Spleen (tissue), 11 donors: ENCODE results near the gene WFDC10A. TPM values are rescaled to one million over a fixed set of nuclear protein-coding genes. Genes with fewer than 3 reads are reported as not detected.

Source experiments
- DNase-seq: peaks from one replicate; pipeline ENCODE4 v3.0.0-alpha.2; 2020
- H3K27ac ChIP-seq, 8 donors: fragments of 200-600 bp; sonication (generic) in 7 of 8; 1 replicate in 4 of 8; 2 replicates in 4 of 8; pipeline versions ENCODE4 v1.5.0 to v1.8.0; 2016 to 2021; ENCODE audit warnings: inconsistent platforms in 4 of 8, mild to moderate bottlenecking in 4 of 8, moderate library complexity in 1 of 8
- H3K27me3 ChIP-seq, 7 donors: fragments of 200-600 bp; sonication (generic) in 6 of 7; replicated peaks in 1 of 7; 1 replicate in 4 of 7; 2 replicates in 3 of 7; pipeline versions ENCODE4 v1.5.0 to v1.8.0; 2016 to 2021; ENCODE audit warnings: inconsistent platforms in 3 of 7, mild to moderate bottlenecking in 1 of 7
- H3K36me3 ChIP-seq, 6 donors: fragments of 200-600 bp; sonication (generic) in 5 of 6; 1 replicate in 4 of 6; 2 replicates in 2 of 6; pipeline versions ENCODE4 v1.5.0 to v1.8.0; 2016 to 2021; ENCODE audit warnings: inconsistent platforms in 2 of 6
- H3K4me1 ChIP-seq, 6 donors: fragments of 200-600 bp; sonication (generic) in 5 of 6; 1 replicate in 3 of 6; 2 replicates in 3 of 6; pipeline versions ENCODE4 v1.5.0 to v1.8.0; 2016 to 2021; ENCODE audit warnings: inconsistent platforms in 3 of 6
- H3K4me3 ChIP-seq, 8 donors: fragments of 200-600 bp; sonication (generic) in 7 of 8; 1 replicate in 4 of 8; 2 replicates in 4 of 8; pipeline versions ENCODE4 v1.5.0 to v1.8.0; 2016 to 2021; ENCODE audit warnings: inconsistent platforms in 4 of 8, mild to moderate bottlenecking in 4 of 8, moderate library complexity in 2 of 8
- H3K9me3 ChIP-seq, 8 donors: fragments of 200-600 bp; sonication (generic) in 7 of 8; 1 replicate in 4 of 8; 2 replicates in 4 of 8; pipeline versions ENCODE4 v1.5.0 to v1.8.0; 2016 to 2021; ENCODE audit warnings: inconsistent platforms in 4 of 8
- POLR2A ChIP-seq, 3 donors: fragments of 450-650 bp; IDR thresholded peaks; one replicate each; pipeline ENCODE4 v1.5.1; 2017; ENCODE audit warnings: antibody characterized with exemption in 3 of 3, mild to moderate bottlenecking in 1 of 3
- POLR2AphosphoS5 ChIP-seq, 3 donors: sonication (generic); formaldehyde crosslinking; IDR thresholded peaks; one replicate each; pipeline ENCODE4 v1.5.1; 2017; ENCODE audit warnings: antibody characterized with exemption in 3 of 3
- WGBS, 5 donors: extraction: QIAGEN DNeasy Blood & Tissue Kit in 3 of 5; methylation state at CpG; one replicate each; pipeline versions ENCODE4 v1.1.5 to v1.1.7; 2013 to 2018; 5-methylcytosine and 5-hydroxymethylcytosine counted together
- intact Hi-C: fragments of 100-400 bp; cut with DNase I; formaldehyde crosslinking; loops from one replicate; pipeline ENCODE4 v1.15.0; 2023; ENCODE audit warnings: low total_unique reads
- polyA plus RNA-seq, 3 donors: library from polyadenylated mRNA; stranded (reverse); fragments of 200-250 nt; gene quantifications; one replicate each; pipeline ENCODE4 v1.2.1, GENCODE V29; 2013
- total RNA-seq, 7 donors: library from RNA; depleted of rRNA in 3 of 7; stranded (reverse); fragments of >200 nt in 3 of 7; fragmentation: NEBNext Ultra II Directional in 4 of 7; extraction: Animal tissue kit (Norgen Biotek cat#: 25700) in 4 of 7; gene quantifications; one replicate each; pipeline versions ENCODE4 v1.1.0 to v1.2.1, GENCODE V29; 2016 to 2021
- TF ChIP-seq, protein P1 (sequence below), 11 experiments: fragments of 200-600 bp in 7 of 11; fragments of 450-650 bp in 4 of 11; sonication (generic) in 4 of 11; IDR thresholded peaks in 8 of 11; conservative IDR thresholded peaks in 3 of 11; 1 replicate in 7 of 11; 2 replicates in 4 of 11; pipeline versions ENCODE4 v1.4.0 to v1.8.0; 2016 to 2021; ENCODE audit warnings: antibody characterized with exemption in 11 of 11, inconsistent platforms in 4 of 11, mild to moderate bottlenecking in 1 of 11
- donor health status: healthy with polysubstance abuse.
- donor health status: DM: no; HTN: no; CAD: no; lungs with moderate emphysema.
- donor health status: DM: no; HTN: no; CAD: no.
- donor health status: Bipolar disorder and iron deficiency.
- donor health status: healthy.
- donor health status: DM: no; HTN: no; CAD: no.
- donor health status: DM: yes; HTN: yes; CAD: no.

The WFDC10A gene
- total and polyA plus RNA-seq, 10 donors = not detected

GRCh38 chr20:45595235-45595634 lies 34.3 kb upstream of the WFDC10A start:
- WGBS, 5 donors = 0 to 81% (median 32%) methylated on average over 1 of the region's 1 CpG
- no peak overlapping the region for H3K4me3 ChIP-seq

DNA sequence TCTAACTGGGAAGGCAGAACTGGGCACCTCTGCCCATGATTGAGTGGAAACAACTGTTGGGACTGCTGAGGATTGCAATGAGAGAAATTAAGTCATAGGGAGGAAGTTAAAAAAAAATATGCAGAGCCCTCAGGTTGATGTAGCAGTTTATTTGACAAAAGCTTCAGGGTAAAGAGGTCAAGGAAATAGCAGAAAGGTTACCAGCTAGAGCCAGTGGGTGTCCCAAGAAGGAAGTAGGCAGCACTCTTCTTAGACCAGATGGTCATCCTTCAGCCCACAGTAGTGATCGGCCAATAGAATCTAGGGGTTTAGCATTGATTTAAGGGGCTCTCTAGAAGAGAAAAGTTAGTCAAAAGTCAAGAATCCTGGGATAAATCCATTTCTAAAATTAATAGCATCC lies 21.7 kb upstream of the WFDC10A start:
- peaks cover 0 to 28% (median 21%) of the 10 kb centered on the region in 8 donors for H3K9me3 ChIP-seq
- intact Hi-C loops = no loop called here
- H3K4me1 ChIP-seq = no peaks in the 10 kb centered on the region
- H3K36me3 ChIP-seq = no peaks in the 10 kb centered on the region
- 83 to 100% (median 89%) methylated on average over 1 of the region's 1 CpG for WGBS, 5 donors
- H3K4me3 ChIP-seq = no peak overlapping the region
- H3K27ac ChIP-seq = no peak overlapping the region
- no peak for TF ChIP-seq POLR2AphosphoS5 (IDR thresholded peaks at IDR 0.05)
- no peak for TF ChIP-seq POLR2A (IDR thresholded peaks at IDR 0.05)
- TF ChIP-seq, protein P1, sequence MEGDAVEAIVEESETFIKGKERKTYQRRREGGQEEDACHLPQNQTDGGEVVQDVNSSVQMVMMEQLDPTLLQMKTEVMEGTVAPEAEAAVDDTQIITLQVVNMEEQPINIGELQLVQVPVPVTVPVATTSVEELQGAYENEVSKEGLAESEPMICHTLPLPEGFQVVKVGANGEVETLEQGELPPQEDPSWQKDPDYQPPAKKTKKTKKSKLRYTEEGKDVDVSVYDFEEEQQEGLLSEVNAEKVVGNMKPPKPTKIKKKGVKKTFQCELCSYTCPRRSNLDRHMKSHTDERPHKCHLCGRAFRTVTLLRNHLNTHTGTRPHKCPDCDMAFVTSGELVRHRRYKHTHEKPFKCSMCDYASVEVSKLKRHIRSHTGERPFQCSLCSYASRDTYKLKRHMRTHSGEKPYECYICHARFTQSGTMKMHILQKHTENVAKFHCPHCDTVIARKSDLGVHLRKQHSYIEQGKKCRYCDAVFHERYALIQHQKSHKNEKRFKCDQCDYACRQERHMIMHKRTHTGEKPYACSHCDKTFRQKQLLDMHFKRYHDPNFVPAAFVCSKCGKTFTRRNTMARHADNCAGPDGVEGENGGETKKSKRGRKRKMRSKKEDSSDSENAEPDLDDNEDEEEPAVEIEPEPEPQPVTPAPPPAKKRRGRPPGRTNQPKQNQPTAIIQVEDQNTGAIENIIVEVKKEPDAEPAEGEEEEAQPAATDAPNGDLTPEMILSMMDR (IDR thresholded peaks at IDR 0.05 in 8 of 11, conservative IDR thresholded peaks at IDR 0.05 in 3 of 11) = no peak
- no peak for DNase-seq
- peaks cover 0 to 29% (median 0%) of the 10 kb centered on the region in 7 donors for H3K27me3 ChIP-seq

More at GRCh38 chr20:45595235-45595634, 34.3 kb upstream of the WFDC10A start:
- DNase-seq = no peak
- Histone ChIP-seq H3K27me3 (peaks cover 0 to 49% (median 0%) of the 10 kb centered on the region in 7 donors), H3K36me3 (no peaks in the 10 kb centered on the region), H3K27ac (no peak overlapping the region), H3K9me3 (no peaks in the 10 kb centered on the region), H3K4me1 (no peaks in the 10 kb centered on the region)
- TF ChIP-seq POLR2A (IDR thresholded peaks at IDR 0.05) (no peak), POLR2AphosphoS5 (IDR thresholded peaks at IDR 0.05) (no peak)
- TF ChIP-seq, protein P1 (IDR thresholded peaks at IDR 0.05 in 8 of 11, conservative IDR thresholded peaks at IDR 0.05 in 3 of 11) = no peak
- intact Hi-C loops = loop anchor here (10.0 kb wide), 1 partner anchor 180 kb away; no protein-coding TSS in a partner anchor

- peaks cover 0 to 18% (median 0%) of the 10 kb centered on the region in 7 donors for H3K27me3 ChIP-seq
- no peaks in the 10 kb centered on the region for H3K36me3 ChIP-seq
- TF ChIP-seq, protein P1 (IDR thresholded peaks at IDR 0.05 in 8 of 11, conservative IDR thresholded peaks at IDR 0.05 in 3 of 11) = no peak
- TF ChIP-seq POLR2A (IDR thresholded peaks at IDR 0.05) (no peak), POLR2AphosphoS5 (IDR thresholded peaks at IDR 0.05) (no peak)
- H3K4me3 ChIP-seq = no peak overlapping the region
- peaks cover 0 to 15% (median 10%) of the 10 kb centered on the region in 8 donors for H3K9me3 ChIP-seq
- no peak for DNase-seq
- H3K27ac ChIP-seq = peak overlapping the region in 2 of 8 donors; percentile 28 to 34
- 47 to 67% (median 62%) methylated on average over 4 of the region's 4 CpGs for WGBS, 5 donors
- no peaks in the 10 kb centered on the region for H3K4me1 ChIP-seq
- intact Hi-C loops = no loop called here
Measured at GRCh38 chr20:45611054-45611453, 18.5 kb upstream of the WFDC10A start.

GRCh38 chr20:45612314-45612713 lies 17.2 kb upstream of the WFDC10A start:
- intact Hi-C loops = no loop called here
- DNase-seq = no peak
- H3K27ac ChIP-seq = peak overlapping the region in 1 of 8 donors; percentile 28
- peaks cover 0 to 15% (median 0%) of the 10 kb centered on the region in 7 donors for H3K27me3 ChIP-seq
- H3K4me1 ChIP-seq = no peaks in the 10 kb centered on the region
- TF ChIP-seq POLR2AphosphoS5 (IDR thresholded peaks at IDR 0.05) (no peak), POLR2A (IDR thresholded peaks at IDR 0.05) (no peak)
- TF ChIP-seq, protein P1 (IDR thresholded peaks at IDR 0.05 in 8 of 11, conservative IDR thresholded peaks at IDR 0.05 in 3 of 11) = no peak
- H3K4me3 ChIP-seq = no peak overlapping the region
- H3K36me3 ChIP-seq = no peaks in the 10 kb centered on the region
- H3K9me3 ChIP-seq = peaks cover 0 to 5% (median under 1%) of the 10 kb centered on the region in 8 donors
